IPS DF 6.9 (cell line): ENCODE results near the gene XYLT2.
"Not testable (repeated sequence)": the region's sequence is repeated elsewhere in the genome, so short reads cannot be mapped to it uniquely, and the experiment has no call there.

Experiments
- DNase-seq: peaks from one replicate; pipeline ENCODE4 v3.0.0-alpha.2; 2013; ENCODE audit warnings: low read depth, low spot score
- H3K27ac ChIP-seq: one replicate; pipeline ENCODE4 v1.5.1; 2013; ENCODE audit warnings: low read length, control low read depth
- H3K27me3 ChIP-seq: 2 replicates; pipeline ENCODE4 v1.6.1; 2013; ENCODE audit warnings: mild to moderate bottlenecking, low read length; ENCODE audit not compliant: control insufficient read depth, insufficient read depth
- H3K36me3 ChIP-seq: 2 replicates; pipeline ENCODE4 v1.6.1; 2013; ENCODE audit warnings: low read length; ENCODE audit not compliant: control insufficient read depth, insufficient read depth
- H3K4me1 ChIP-seq: 2 replicates; pipeline ENCODE4 v1.6.1; 2013; ENCODE audit warnings: low read length; ENCODE audit not compliant: control insufficient read depth, insufficient read depth
- H3K4me3 ChIP-seq: 2 replicates; pipeline ENCODE4 v1.5.1; 2013; ENCODE audit warnings: mild to moderate bottlenecking, low read length
- H3K9me3 ChIP-seq: 2 replicates; pipeline ENCODE4 v1.6.1; 2013; ENCODE audit warnings: low read length, inconsistent platforms; ENCODE audit not compliant: control insufficient read depth, insufficient read depth
- WGBS: extraction: QIAGEN DNeasy Blood & Tissue Kit; methylation state at CpG from one replicate; pipeline ENCODE4 v1.1.7; 2013; ENCODE audit warnings: mixed read lengths, missing lambda C conversion rate; ENCODE audit not compliant: insufficient read length, insufficient coverage; 5-methylcytosine and 5-hydroxymethylcytosine counted together

XYLT2 gene

DNA sequence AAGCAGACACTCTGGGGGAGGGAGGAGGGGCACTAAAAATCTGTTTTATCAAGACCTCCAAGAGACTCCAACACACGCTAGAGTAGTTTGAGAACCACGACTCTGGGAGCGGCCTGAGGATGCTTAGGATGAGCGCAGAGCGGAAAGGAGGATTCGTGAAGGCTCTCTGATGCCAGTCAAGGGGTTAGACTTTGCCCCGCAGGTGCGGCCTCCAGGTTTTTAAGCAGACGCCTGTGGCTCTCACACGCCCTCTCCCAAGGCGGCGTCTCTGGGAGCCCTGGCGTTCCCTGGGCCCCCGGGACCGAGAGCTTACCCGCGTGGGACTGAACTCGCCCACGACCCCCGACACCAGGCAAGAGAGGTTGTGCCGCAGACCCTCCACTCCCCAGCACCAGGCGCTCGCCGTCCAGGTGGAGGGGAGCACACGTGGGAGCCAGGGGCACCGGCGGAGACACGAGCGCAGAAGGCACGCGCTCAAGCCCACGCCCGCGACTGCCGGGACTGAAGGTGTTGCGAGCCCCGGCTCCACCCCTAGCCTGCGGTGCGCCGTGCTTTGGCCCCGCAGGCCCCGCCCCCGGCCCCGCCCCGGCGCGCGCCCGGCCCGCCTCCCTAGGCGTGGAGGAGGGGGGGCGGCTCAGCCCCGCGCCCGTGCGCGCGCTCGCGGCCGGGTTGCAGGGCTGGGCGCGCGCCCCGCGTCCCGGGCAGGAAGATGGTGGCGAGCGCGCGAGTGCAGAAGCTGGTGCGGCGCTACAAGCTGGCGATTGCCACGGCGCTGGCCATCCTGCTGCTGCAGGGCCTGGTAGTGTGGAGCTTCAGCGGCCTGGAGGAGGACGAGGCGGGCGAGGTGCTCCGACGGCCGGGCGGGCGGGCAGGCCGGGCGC, at the start of gene XYLT2:
Gene XYLT2, plus strand, starts transcription at position 695 of the 881 bp plus-strand sequence. Its CDS starts 15 bp downstream, at position 710.
- Histone ChIP-seq H3K4me3 (peak within 1 kb of the TSS; percentile 93), H3K4me1 (peaks cover 4% of the 10 kb centered on the region), H3K36me3 (no peaks in the 10 kb centered on the region), H3K9me3 (no peaks in the 10 kb centered on the region), H3K27me3 (no peaks in the 10 kb centered on the region), H3K27ac (no peak within 1 kb of the TSS)
- no CpG with 5 or more reads among the region's 87 CpGs for WGBS
- no peak for DNase-seq

- H3K36me3 ChIP-seq, result no peaks in the 10 kb centered on the region
- no CpG with 5 or more reads among the region's 7 CpGs for WGBS
- no peaks in the 10 kb centered on the region for H3K27me3 ChIP-seq
- no peaks in the 10 kb centered on the region for H3K9me3 ChIP-seq
- H3K27ac ChIP-seq, result no peak overlapping the region
- no peak for DNase-seq
- no peaks in the 10 kb centered on the region for H3K4me1 ChIP-seq
- no peak overlapping the region for H3K4me3 ChIP-seq
Observed at GRCh38 chr17:50297407-50297865, 48.5 kb upstream of the XYLT2 start.

DNA sequence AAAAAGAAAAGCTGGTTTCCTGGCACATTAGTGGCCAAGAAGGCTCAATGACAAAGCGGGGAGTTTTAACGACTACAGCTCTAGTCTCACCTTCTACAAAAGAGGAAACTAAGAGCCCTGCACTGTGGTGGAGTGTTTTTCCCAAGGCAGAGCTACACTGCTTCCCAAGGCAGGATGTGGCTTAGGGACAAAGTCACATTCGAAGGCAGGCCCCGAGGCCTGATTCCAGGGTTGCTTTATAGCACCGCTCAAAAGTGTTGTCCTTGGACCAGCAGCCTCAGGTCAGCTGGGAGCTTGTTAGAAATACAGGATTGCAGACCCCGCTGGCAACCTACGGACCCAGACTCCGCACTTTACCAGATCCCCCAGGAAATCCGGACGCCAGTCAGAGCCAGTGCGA, 47.9 kb upstream of the XYLT2 start:
- Histone ChIP-seq H3K27me3 (no peaks in the 10 kb centered on the region), H3K36me3 (no peaks in the 10 kb centered on the region), H3K9me3 (no peaks in the 10 kb centered on the region), H3K27ac (no peak overlapping the region), H3K4me3 (no peak overlapping the region), H3K4me1 (no peaks in the 10 kb centered on the region)
- DNase-seq, result no peak
- WGBS, result no CpG with 5 or more reads among the region's 11 CpGs

DNA sequence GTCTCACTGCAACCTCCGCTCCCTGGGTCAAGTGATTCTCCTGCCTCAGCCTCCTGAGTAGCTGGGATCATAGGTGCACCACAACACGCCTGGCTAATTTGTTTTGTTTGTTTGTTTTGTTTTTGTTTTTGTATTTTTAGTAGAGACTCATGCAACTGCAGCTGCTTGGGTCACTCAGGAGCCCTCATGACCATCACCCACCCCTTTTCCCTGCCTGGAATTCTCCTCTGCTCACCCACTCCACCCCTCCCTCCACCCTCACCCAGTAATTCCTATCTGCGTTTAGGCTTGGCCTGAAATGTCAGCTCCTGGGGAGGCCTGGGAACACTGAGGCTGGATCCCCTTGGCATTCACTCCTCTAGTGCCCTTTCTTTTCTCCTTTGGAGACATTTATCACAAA, 46.1 kb upstream of the XYLT2 start:
- H3K9me3 ChIP-seq, result no peaks in the 10 kb centered on the region
- no CpG with 5 or more reads among the region's 3 CpGs for WGBS
- no peak overlapping the region for H3K27ac ChIP-seq
- no peaks in the 10 kb centered on the region for H3K27me3 ChIP-seq
- H3K4me1 ChIP-seq, result no peaks in the 10 kb centered on the region
- H3K36me3 ChIP-seq, result no peaks in the 10 kb centered on the region
- DNase-seq, result no peak
- H3K4me3 ChIP-seq, result no peak overlapping the region

DNA sequence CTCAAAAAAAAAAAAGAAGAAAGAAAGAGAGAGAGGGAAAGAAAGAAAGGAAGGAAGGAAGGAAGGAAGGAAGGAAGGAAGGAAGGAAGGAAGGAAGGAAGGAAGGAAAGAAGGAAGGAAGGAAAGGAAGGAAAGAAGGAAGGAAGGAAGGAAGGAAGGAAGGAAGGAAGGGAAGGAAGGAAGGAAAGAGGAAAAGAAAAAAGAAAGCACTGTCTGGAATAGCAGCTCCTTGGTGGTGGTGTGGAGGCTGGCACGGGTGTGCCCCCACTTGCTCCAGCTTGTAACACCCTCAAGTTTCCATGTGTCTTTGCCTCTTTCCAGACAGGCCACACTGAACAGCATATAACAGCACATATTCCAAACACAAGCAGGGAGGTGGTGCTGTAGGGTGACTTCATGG, 45.1 kb upstream of the XYLT2 start:
- not testable (repeated sequence) for DNase-seq, H3K9me3 ChIP-seq, H3K4me3 ChIP-seq, H3K27me3 ChIP-seq, H3K4me1 ChIP-seq, H3K36me3 ChIP-seq, H3K27ac ChIP-seq
- no CpG with 5 or more reads among the region's 1 CpG for WGBS

- Histone ChIP-seq H3K4me3 (no peak overlapping the region), H3K27me3 (no peaks in the 10 kb centered on the region), H3K9me3 (no peaks in the 10 kb centered on the region), H3K4me1 (no peaks in the 10 kb centered on the region), H3K36me3 (no peaks in the 10 kb centered on the region), H3K27ac (no peak overlapping the region)
- no peak for DNase-seq
- no CpG with 5 or more reads among the region's 9 CpGs for WGBS
Observed at GRCh38 chr17:50301891-50302584, 43.9 kb upstream of the XYLT2 start.

DNA sequence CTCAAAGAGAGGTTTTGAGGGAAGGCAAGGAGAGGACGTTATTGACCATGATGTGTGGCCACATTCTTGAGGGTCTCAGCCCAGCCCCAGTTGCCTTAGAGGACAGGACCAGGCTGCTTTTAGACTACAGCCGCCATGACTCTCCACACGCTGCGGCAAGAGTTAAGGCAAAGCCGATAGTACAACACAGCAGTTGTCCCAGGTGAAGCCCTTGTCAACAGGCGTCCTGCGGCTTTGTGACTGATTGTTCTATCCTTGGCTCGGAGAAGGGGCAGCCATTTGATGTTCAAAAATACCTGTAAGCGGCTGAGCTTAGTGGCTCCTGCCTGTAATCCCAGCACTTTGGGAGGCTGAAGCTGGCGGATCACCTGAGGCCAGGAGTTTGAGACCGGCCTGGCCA, 42.9 kb upstream of the XYLT2 start:
- no peaks in the 10 kb centered on the region for H3K4me1 ChIP-seq
- DNase-seq, result no peak
- WGBS, result no CpG with 5 or more reads among the region's 11 CpGs
- no peak overlapping the region for H3K27ac ChIP-seq
- H3K4me3 ChIP-seq, result no peak overlapping the region
- H3K36me3 ChIP-seq, result no peaks in the 10 kb centered on the region
- H3K27me3 ChIP-seq, result no peaks in the 10 kb centered on the region
- no peaks in the 10 kb centered on the region for H3K9me3 ChIP-seq

GRCh38 chr17:50303596-50303995, 42.3 kb upstream of the XYLT2 start:
- Histone ChIP-seq H3K27ac (no peak overlapping the region), H3K4me1 (no peaks in the 10 kb centered on the region), H3K36me3 (no peaks in the 10 kb centered on the region), H3K27me3 (no peaks in the 10 kb centered on the region), H3K9me3 (no peaks in the 10 kb centered on the region), H3K4me3 (no peak overlapping the region)
- DNase-seq, result no peak
- no CpG with 5 or more reads among the region's 4 CpGs for WGBS

DNA sequence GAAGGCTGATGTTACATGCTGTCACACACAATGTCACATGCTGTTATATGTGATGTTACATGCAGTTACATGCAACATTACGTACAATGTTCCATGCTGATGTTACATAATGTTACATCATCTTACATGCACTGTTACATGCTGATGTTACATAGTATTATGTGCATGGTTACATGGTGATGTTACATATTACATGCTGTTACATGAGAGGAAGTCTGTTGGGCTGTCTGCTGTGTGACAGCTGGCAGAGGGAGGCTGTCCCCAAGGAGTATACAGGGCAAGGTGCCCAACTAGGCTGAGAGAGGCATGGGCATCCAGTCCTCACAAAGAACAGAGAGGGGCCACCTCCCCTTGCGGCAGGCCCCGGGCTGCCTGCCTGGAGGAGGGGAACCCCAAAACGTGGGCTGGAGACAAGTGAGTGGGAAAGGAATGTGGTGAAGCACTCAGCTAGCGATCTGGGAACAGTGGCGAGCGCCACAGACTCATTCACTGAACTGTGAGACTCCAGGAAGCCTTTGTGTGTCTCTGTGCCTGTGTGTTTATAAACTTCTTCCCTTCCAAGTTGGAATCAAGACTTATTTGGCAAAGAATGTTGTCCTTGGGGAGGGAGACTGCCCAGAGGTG, 41.0 kb upstream of the XYLT2 start:
- Histone ChIP-seq H3K4me1 (no peaks in the 10 kb centered on the region), H3K9me3 (no peaks in the 10 kb centered on the region), H3K27me3 (no peaks in the 10 kb centered on the region), H3K4me3 (no peak overlapping the region), H3K36me3 (no peaks in the 10 kb centered on the region), H3K27ac (no peak overlapping the region)
- no CpG with 5 or more reads among the region's 7 CpGs for WGBS
- DNase-seq, result no peak

- Histone ChIP-seq H3K36me3 (no peaks in the 10 kb centered on the region), H3K4me3 (no peak overlapping the region), H3K4me1 (no peaks in the 10 kb centered on the region), H3K9me3 (no peaks in the 10 kb centered on the region), H3K27ac (no peak overlapping the region), H3K27me3 (no peaks in the 10 kb centered on the region)
- whole genome bisulfite sequencing, result no CpG with 5 or more reads among the region's 4 CpGs
- DNase-seq, result no peak
Observed at GRCh38 chr17:50307654-50308053, 38.3 kb upstream of the XYLT2 start.
